Caco-2 (cell line): ENCODE results near the gene CHSY1. TPM values are rescaled to one million over a fixed set of nuclear protein-coding genes. Genes with fewer than 3 reads are reported as not detected.
A peak's percentile ranks its signal among the peaks of the same experiment; 100 is the strongest.

ENCODE experiments used
- BruUV-seq: library from RNA; stranded (reverse); fragments of 400-500 nt; replicated peaks from 2 replicates; lab custom pipeline; 2021; lab: Mats Ljungman, UMichigan
- CTCF ChIA-PET: fragments of 300-600 bp; sonication (Branson Sonifier 250); formaldehyde crosslinking; loops from one replicate; lab custom pipeline; 2022; ENCODE audit warnings: antibody characterized with exemption; lab: Charles Lee
- POLR2A ChIA-PET: fragments of 300-600 bp; sonication (Branson Sonifier 250); formaldehyde crosslinking; loops from one replicate; lab custom pipeline; 2022; ENCODE audit warnings: antibody characterized with exemption; lab: Charles Lee
- DNase-seq, 2 experiments: peaks; one replicate each; pipeline versions ENCODE4 v3.0.0 to v3.0.0-alpha.2; 2020 to 2022
- H3K27me3 ChIP-seq: replicated peaks from 2 replicates; pipeline ENCODE4 v1.6.0; 2011; ENCODE audit warnings: low read length; ENCODE audit not compliant: control insufficient read depth, insufficient read depth
- H3K36me3 ChIP-seq: 2 replicates; pipeline ENCODE4 v1.5.1; 2011; ENCODE audit warnings: low read length; ENCODE audit not compliant: control insufficient read depth, insufficient read depth
- H3K4me1 ChIP-seq: fragments of 250-450 bp; sonication (Bioruptor Pico); 2 replicates; pipeline ENCODE4 v1.5.1; 2020; ENCODE audit warnings: mild to moderate bottlenecking
- H3K4me3 ChIP-seq: 2 replicates; pipeline ENCODE4 v1.5.1; 2011; ENCODE audit warnings: low read depth, mild to moderate bottlenecking, control low read depth, low read length
- H3K9me3 ChIP-seq: fragments of 250-450 bp; sonication (Bioruptor Pico); 2 replicates; pipeline ENCODE4 v1.5.1; 2020; ENCODE audit warnings: mild to moderate bottlenecking, moderate library complexity
- H3K27ac Mint-ChIP-seq: one replicate; pipeline ENCODE4 v1.8.0; 2022; ENCODE audit warnings: mixed read lengths; ENCODE audit not compliant: unreplicated experiment
- H3K27me3 Mint-ChIP-seq: one replicate; pipeline ENCODE4 v1.8.0; 2022; ENCODE audit warnings: mixed read lengths; ENCODE audit not compliant: insufficient read depth, unreplicated experiment
- H3K36me3 Mint-ChIP-seq: one replicate; pipeline ENCODE4 v1.8.0; 2022; ENCODE audit warnings: mild to moderate bottlenecking, mixed read lengths; ENCODE audit not compliant: insufficient read depth, unreplicated experiment
- H3K4me1 Mint-ChIP-seq: one replicate; pipeline ENCODE4 v1.8.0; 2022; ENCODE audit warnings: low read depth, mixed read lengths; ENCODE audit not compliant: unreplicated experiment
- H3K4me3 Mint-ChIP-seq: one replicate; pipeline ENCODE4 v1.8.0; 2022; ENCODE audit warnings: mild to moderate bottlenecking, moderate library complexity, mixed read lengths; ENCODE audit not compliant: unreplicated experiment
- H3K9me3 Mint-ChIP-seq: one replicate; pipeline ENCODE4 v1.8.0; 2022; ENCODE audit warnings: mixed read lengths; ENCODE audit not compliant: unreplicated experiment
- intact Hi-C: fragments of 100-400 bp; cut with micrococcal nuclease; formaldehyde crosslinking; loops from one replicate; pipeline ENCODE4 v1.10.0; 2022; ENCODE audit not compliant: unreplicated experiment
- total RNA-seq: library from RNA; stranded (reverse); gene quantifications from 2 replicates; pipeline ENCODE4 v1.2.3, GENCODE V29; 2022
- TF ChIP-seq, protein P1 (sequence below), 2 experiments: fragments of 200-600 bp in 1 of 2; IDR thresholded peaks; 1 replicate in 1 of 2; 2 replicates in 1 of 2; pipeline versions ENCODE4 v1.5.1 to v1.8.0; 2011 to 2022; ENCODE audit warnings: antibody characterized with exemption in 1 of 2, control low read depth in 1 of 2, inconsistent platforms in 1 of 2, low read depth in 1 of 2, low read length in 1 of 2, mild to moderate bottlenecking in 1 of 2, moderate library complexity in 1 of 2; ENCODE audit not compliant: insufficient read depth in 1 of 2, severe bottlenecking in 1 of 2, unreplicated experiment in 1 of 2

Gene CHSY1
- total RNA-seq, 1 experiment from 2014 or later: 18.7 TPM

GRCh38 chr15:101277038-101277822 is 25.4 kb upstream of the CHSY1 start, which contains the start of gene SELENOS:
TSS of gene SELENOS (minus strand) at chr15:101277485. CDS start at chr15:101277417, 68 bp downstream.
- H3K27me3 Mint-ChIP-seq: no peaks in the 10 kb centered on the region
- no peaks in the 10 kb centered on the region for H3K27me3 ChIP-seq
- peak; percentile 83 to 95 for DNase-seq
- TF ChIP-seq, protein P1, sequence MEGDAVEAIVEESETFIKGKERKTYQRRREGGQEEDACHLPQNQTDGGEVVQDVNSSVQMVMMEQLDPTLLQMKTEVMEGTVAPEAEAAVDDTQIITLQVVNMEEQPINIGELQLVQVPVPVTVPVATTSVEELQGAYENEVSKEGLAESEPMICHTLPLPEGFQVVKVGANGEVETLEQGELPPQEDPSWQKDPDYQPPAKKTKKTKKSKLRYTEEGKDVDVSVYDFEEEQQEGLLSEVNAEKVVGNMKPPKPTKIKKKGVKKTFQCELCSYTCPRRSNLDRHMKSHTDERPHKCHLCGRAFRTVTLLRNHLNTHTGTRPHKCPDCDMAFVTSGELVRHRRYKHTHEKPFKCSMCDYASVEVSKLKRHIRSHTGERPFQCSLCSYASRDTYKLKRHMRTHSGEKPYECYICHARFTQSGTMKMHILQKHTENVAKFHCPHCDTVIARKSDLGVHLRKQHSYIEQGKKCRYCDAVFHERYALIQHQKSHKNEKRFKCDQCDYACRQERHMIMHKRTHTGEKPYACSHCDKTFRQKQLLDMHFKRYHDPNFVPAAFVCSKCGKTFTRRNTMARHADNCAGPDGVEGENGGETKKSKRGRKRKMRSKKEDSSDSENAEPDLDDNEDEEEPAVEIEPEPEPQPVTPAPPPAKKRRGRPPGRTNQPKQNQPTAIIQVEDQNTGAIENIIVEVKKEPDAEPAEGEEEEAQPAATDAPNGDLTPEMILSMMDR (IDR thresholded peaks at IDR 0.05; ENCODE audit: insufficient read depth in 1 of 2, low read depth in 1 of 2, low read length in 1 of 2, severe bottlenecking in 1 of 2, unreplicated experiment in 1 of 2): no peak
- no peaks in the 10 kb centered on the region for H3K9me3 Mint-ChIP-seq
- H3K4me3 Mint-ChIP-seq: peak within 1 kb of the TSS; percentile 90
- H3K36me3 Mint-ChIP-seq: peaks cover 72% of the 10 kb centered on the region
- ChIA-PET POLR2A (no interaction called here), CTCF (interaction anchor here (1.8 kb wide), 1 partner anchor 12 kb away, joined by 5 read pairs; no protein-coding TSS in a partner anchor)
- TSS peak; percentile 28 for BruUV-seq
- H3K4me3 ChIP-seq: peak within 1 kb of the TSS; percentile 88
- H3K27ac Mint-ChIP-seq: peak within 1 kb of the TSS; percentile 84
- no peaks in the 10 kb centered on the region for H3K9me3 ChIP-seq
- H3K4me1 ChIP-seq: peaks cover 36% of the 10 kb centered on the region
- peaks cover 6% of the 10 kb centered on the region for H3K36me3 ChIP-seq
- intact Hi-C loops: no loop called here
- H3K4me1 Mint-ChIP-seq: peaks cover 11% of the 10 kb centered on the region

DNA sequence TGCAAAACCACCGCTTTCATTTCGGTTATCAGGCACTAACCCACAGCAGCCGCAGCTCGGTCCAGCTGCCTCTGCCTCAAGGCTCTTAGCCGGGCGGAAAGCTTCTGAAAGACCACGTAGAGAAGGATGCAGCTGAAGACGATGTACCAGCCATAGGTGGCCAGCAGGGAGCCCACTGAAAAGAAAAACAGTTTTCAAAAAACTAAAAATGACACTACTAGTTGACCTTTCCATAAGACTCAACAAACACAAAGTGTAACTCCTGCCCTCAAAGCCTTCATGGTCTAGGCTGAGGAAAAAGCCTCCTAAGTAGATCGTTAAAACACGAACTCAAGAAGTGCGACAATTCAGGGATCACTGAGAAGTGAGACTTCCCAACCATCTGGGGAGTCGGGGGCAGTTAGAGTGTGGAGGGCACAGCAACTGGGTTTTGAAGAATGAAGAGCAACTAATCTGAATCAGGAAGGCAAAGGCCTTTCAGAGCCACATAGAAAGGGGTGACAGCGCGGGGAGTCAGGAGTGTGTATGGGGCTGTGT is 24.7 kb upstream of the CHSY1 start:
- no TSS peak for BruUV-seq
- intact Hi-C loops: no loop called here
- Mint-ChIP-seq H3K4me1 (peaks cover 11% of the 10 kb centered on the region), H3K36me3 (peaks cover 70% of the 10 kb centered on the region), H3K9me3 (no peaks in the 10 kb centered on the region), H3K4me3 (peak overlapping the region; percentile 90), H3K27me3 (no peaks in the 10 kb centered on the region), H3K27ac (peak overlapping the region; percentile 76)
- peak in 1 of 2 experiments; percentile 39 for DNase-seq
- Histone ChIP-seq H3K4me1 (peaks cover 33% of the 10 kb centered on the region), H3K4me3 (peak overlapping the region; percentile 88), H3K9me3 (no peaks in the 10 kb centered on the region), H3K36me3 (peaks cover 6% of the 10 kb centered on the region), H3K27me3 (no peaks in the 10 kb centered on the region)
- CTCF ChIA-PET: no interaction called here
- POLR2A ChIA-PET: no interaction called here
- TF ChIP-seq, protein P1 (IDR thresholded peaks at IDR 0.05; ENCODE audit: insufficient read depth in 1 of 2, low read depth in 1 of 2, low read length in 1 of 2, severe bottlenecking in 1 of 2, unreplicated experiment in 1 of 2): peak; percentile 13 to 33

DNA sequence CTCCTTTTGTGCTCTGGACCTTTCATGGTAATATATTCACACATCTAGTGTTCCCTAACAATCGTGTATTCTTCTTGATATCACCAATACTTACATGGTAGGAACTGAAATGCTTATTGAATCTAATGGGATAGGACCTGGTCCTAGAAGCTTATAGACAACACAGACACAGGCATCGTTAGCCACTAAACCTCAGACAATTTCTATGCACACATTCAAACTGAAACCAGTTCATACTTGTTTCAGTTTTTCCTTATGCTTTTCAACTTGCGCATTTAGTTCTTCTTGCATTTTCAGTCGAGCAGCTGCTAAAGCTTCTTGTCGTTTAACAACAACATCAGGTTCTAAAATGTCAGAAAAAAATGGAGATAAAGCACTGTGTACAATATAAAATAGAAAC is 23.2 kb upstream of the CHSY1 start:
- no TSS peak for BruUV-seq
- Mint-ChIP-seq H3K27me3 (no peaks in the 10 kb centered on the region), H3K27ac (no peak overlapping the region), H3K36me3 (peaks cover 65% of the 10 kb centered on the region), H3K9me3 (no peaks in the 10 kb centered on the region), H3K4me3 (no peak overlapping the region), H3K4me1 (no peaks in the 10 kb centered on the region)
- intact Hi-C loops: no loop called here
- Histone ChIP-seq H3K4me1 (peaks cover 22% of the 10 kb centered on the region), H3K9me3 (no peaks in the 10 kb centered on the region), H3K36me3 (peaks cover 6% of the 10 kb centered on the region), H3K27me3 (no peaks in the 10 kb centered on the region), H3K4me3 (no peak overlapping the region)
- ChIA-PET CTCF (interaction anchor here (0.5 kb wide), 1 partner anchor 380 kb away, joined by 3 read pairs; no protein-coding TSS in a partner anchor), POLR2A (no interaction called here)
- DNase-seq: no peak
- TF ChIP-seq, protein P1 (IDR thresholded peaks at IDR 0.05; ENCODE audit: insufficient read depth in 1 of 2, low read depth in 1 of 2, low read length in 1 of 2, severe bottlenecking in 1 of 2, unreplicated experiment in 1 of 2): no peak
